HCT116 (cell line): Measurements from ENCODE around the gene MAST4.

Source experiments
- CTCF ChIP-seq, 3 experiments: fragments of 200-600 bp in 1 of 3; sonication (generic) in 1 of 3; IDR thresholded peaks in 2 of 3; conservative IDR thresholded peaks in 1 of 3; 2 replicates each; pipeline ENCODE4 v1.5.1; 2012 to 2017; ENCODE audit warnings: low read depth in 2 of 3, low read length in 2 of 3, antibody characterized with exemption in 1 of 3, borderline replicate concordance in 1 of 3, control low read depth in 1 of 3, mild to moderate bottlenecking in 1 of 3, mixed read lengths in 1 of 3, mixed run types in 1 of 3, moderate library complexity in 1 of 3; ENCODE audit not compliant: insufficient read depth in 1 of 3
- ELF1 ChIP-seq: IDR thresholded peaks from 2 replicates; pipeline ENCODE4 v1.6.1; 2012; ENCODE audit warnings: low read depth, borderline replicate concordance
- EZH2phosphoT487 ChIP-seq: fragments of 200-600 bp; IDR thresholded peaks from 2 replicates; pipeline ENCODE4 v1.6.1; 2018; ENCODE audit warnings: antibody characterized with exemption, borderline replicate concordance
- JUND ChIP-seq: IDR thresholded peaks from 2 replicates; pipeline ENCODE4 v1.6.1; 2012
- POLR2A ChIP-seq: IDR thresholded peaks from 2 replicates; pipeline ENCODE4 v1.7.0; 2011; ENCODE audit warnings: borderline replicate concordance; ENCODE audit not compliant: insufficient read depth, insufficient read length; ENCODE audit errors: extremely low read depth
- POLR2AphosphoS5 ChIP-seq: IDR thresholded peaks from 2 replicates; pipeline ENCODE4 v1.6.1; 2011; ENCODE audit warnings: mild to moderate bottlenecking, low read depth, low read length, moderate library complexity
- RAD21 ChIP-seq: IDR thresholded peaks from 2 replicates; pipeline ENCODE4 v1.6.1; 2012; ENCODE audit warnings: low read depth, mild to moderate bottlenecking
- SIN3A ChIP-seq: IDR thresholded peaks from 2 replicates; pipeline ENCODE4 v1.6.1; 2012; ENCODE audit warnings: low read depth
- SP1 ChIP-seq: IDR thresholded peaks from 2 replicates; pipeline ENCODE4 v1.6.1; 2012; ENCODE audit warnings: low read depth
- YY1 ChIP-seq: IDR thresholded peaks from 2 replicates; pipeline ENCODE4 v1.6.1; 2011; ENCODE audit warnings: low read length, low read depth, moderate library complexity, mild to moderate bottlenecking; ENCODE audit not compliant: insufficient replicate concordance; ENCODE audit errors: extremely low read depth

GRCh38 chr5:67042176-67043003 lies 446.2 kb downstream of the MAST4 start:
- TF ChIP-seq ELF1 (no peak), SIN3A (no peak), POLR2AphosphoS5 (no peak), CTCF (IDR thresholded peaks at IDR 0.05 in 2 of 3, conservative IDR thresholded peaks at IDR 0.05 in 1 of 3; ENCODE audit: borderline replicate concordance in 1 of 3, insufficient read depth in 1 of 3, low read depth in 2 of 3, low read length in 2 of 3) (no peak), POLR2A (no peak), EZH2phosphoT487 (no peak), YY1 (no peak), JUND (no peak), SP1 (no peak), RAD21 (no peak)
